Muscle of leg (tissue), 11 donors: ENCODE results near the gene HSPG2. TPM values are rescaled to one million over a fixed set of nuclear protein-coding genes. Genes with fewer than 3 reads are reported as not detected.
"Not testable (repeated sequence)": the region's sequence is repeated elsewhere in the genome, so short reads cannot be mapped to it uniquely, and the experiment has no call there.

Source experiments
- DNase-seq: peaks from one replicate; pipeline ENCODE4 v3.0.0; 2013
- H3K27ac ChIP-seq: one replicate; pipeline ENCODE4 v1.5.1; 2013; ENCODE audit warnings: mild to moderate bottlenecking, low read length, control low read depth
- H3K27me3 ChIP-seq: one replicate; pipeline ENCODE4 v1.6.1; 2013; ENCODE audit warnings: low read length; ENCODE audit not compliant: control insufficient read depth, insufficient read depth
- H3K36me3 ChIP-seq: one replicate; pipeline ENCODE4 v1.6.1; 2013; ENCODE audit warnings: low read length; ENCODE audit not compliant: control insufficient read depth, insufficient read depth
- H3K4me1 ChIP-seq: one replicate; pipeline ENCODE4 v1.6.1; 2013; ENCODE audit warnings: low read length; ENCODE audit not compliant: control insufficient read depth, insufficient read depth
- H3K4me3 ChIP-seq: one replicate; pipeline ENCODE4 v1.5.1; 2013; ENCODE audit warnings: low read length, control low read depth
- H3K9me3 ChIP-seq: replicated peaks from 2 replicates; pipeline ENCODE4 v1.6.1; 2013; ENCODE audit warnings: low read depth, low read length; ENCODE audit not compliant: control insufficient read depth
- WGBS: methylation state at CpG from one replicate; pipeline ENCODE4 v1.1.5; 2013; ENCODE audit warnings: missing lambda C conversion rate; ENCODE audit not compliant: insufficient coverage; 5-methylcytosine and 5-hydroxymethylcytosine counted together
- polyA plus RNA-seq, 8 donors: library from polyadenylated mRNA; unstranded; fragments of 120-200 nt; gene quantifications; one replicate each; pipeline versions ENCODE4 v1.2.1 to v1.2.3, GENCODE V29; 2013; ENCODE audit warnings: inconsistent platforms in 1 of 8, low replicate concordance in 1 of 8; ENCODE audit not compliant: insufficient read length in 8 of 8, insufficient read depth in 1 of 8
- total RNA-seq: library from RNA; stranded (reverse); fragments of 120-200 nt; gene quantifications from one replicate; pipeline ENCODE4 v1.2.4, GENCODE V29; 2013

The HSPG2 gene
- total and polyA plus RNA-seq, 9 donors, result 149 to 460 (median 339) TPM

DNA sequence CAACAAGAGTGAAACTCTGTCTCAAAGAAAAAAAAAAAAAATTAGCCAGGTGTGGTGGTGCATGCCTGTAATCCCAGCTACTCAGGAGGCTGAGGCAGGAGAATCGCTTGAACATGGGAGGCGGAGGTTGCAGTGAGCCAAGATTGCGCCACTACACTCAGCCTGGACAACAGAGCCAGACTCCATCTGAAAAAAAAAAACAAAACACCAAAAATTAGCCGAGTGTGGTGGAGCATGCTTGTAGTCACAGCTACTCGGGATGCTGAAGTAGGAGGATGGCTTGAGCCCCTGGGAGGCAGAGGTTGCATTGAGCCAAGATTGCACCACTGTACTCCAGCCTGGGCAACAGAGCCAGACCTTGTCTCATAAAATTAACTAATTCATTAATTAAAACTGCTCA is 160.2 kb downstream of the HSPG2 start:
- H3K27me3 ChIP-seq, H3K9me3 ChIP-seq, H3K4me3 ChIP-seq, H3K27ac ChIP-seq, H3K36me3 ChIP-seq, H3K4me1 ChIP-seq, DNase-seq: not testable (repeated sequence)
- 80% methylated on average over 1 of the region's 5 CpGs for WGBS

DNA sequence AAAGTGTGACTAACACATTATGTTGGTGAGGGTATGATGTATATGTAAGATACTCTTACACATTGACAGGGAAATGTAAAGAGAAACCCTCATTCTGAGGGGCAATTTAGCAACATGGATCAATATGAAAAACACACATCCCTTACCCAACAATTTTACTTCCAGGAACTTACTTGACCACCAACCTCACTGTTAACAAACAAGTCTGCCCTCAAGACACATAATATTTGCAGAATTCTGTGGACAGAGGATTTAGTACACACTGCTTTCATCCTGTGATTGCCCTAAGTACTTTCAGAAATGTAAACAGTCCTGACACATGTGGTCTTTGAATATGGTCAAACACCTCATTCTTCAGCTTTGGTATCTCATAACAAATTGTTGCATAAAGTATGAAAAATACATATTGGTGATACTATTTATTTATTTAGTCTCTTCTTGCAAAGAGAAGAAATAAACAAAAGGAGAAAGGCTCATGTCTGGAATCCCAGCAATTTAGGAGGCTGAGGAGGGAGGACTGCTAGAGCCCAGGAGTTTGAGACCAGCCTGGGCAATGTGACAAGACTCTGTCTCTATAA is 161.0 kb downstream of the HSPG2 start:
- no peak overlapping the region for H3K4me3 ChIP-seq
- H3K27ac ChIP-seq, result no peak overlapping the region
- H3K9me3 ChIP-seq, result peaks cover 3% of the 10 kb centered on the region
- H3K36me3 ChIP-seq, result no peaks in the 10 kb centered on the region
- no peaks in the 10 kb centered on the region for H3K27me3 ChIP-seq
- no peak for DNase-seq
- H3K4me1 ChIP-seq, result peaks cover under 1% of the 10 kb centered on the region

DNA sequence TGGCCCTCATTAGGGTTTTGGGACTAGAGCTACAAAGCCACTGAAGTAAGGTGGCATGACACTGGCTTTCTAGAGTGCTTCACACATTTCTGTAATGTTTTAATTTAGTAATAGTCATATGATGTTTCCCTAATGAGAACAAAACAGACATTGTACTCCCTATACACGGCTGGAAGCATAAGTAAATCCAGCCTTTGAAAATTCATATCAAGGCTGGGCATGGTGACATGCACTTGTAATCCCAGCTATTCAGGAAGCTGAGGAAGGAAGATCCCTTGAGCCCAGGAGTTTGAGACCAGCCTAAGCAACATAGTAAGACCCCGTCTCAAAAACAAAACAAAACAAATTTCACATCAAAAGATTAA is 161.6 kb downstream of the HSPG2 start:
- no CpG with 5 or more reads among the region's 2 CpGs for WGBS
- no peak overlapping the region for H3K27ac ChIP-seq
- no peaks in the 10 kb centered on the region for H3K4me1 ChIP-seq
- H3K9me3 ChIP-seq, result peaks cover 3% of the 10 kb centered on the region
- no peak overlapping the region for H3K4me3 ChIP-seq
- no peak for DNase-seq
- H3K36me3 ChIP-seq, result no peaks in the 10 kb centered on the region
- no peaks in the 10 kb centered on the region for H3K27me3 ChIP-seq

DNA sequence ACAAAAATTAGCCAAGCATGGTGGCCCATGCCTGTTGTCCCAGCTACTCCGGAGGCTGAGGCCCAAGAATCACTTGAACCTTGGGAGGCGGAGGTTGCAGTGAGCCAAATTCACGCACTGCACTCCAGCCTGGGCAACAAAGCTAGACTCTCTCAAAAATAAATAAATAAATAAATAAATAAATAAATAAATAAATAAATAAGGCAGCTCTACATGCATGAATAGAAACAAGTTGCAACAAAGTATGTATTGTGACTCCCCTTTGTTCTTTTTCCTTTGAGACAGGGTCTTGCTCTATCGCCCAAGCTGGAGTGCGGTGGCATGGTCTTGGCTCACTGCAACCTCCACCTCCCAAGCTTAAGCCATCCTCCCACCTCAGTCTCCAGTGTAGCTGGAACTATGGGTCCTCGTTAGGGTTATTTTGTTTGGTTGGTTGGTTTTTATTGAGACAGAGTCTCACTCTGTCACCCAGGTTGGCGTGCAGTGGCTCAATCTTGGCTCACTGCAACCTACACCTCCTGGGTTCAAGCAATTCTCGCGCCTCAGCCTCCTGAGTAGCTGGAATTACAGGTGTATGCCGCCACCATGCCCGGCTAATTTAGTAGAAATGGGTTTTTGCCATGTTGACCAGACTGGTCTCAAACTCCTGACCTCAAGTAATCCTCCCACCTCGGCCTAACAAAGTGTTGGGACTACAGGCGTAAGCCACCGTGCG is 162.1 kb downstream of the HSPG2 start:
- H3K36me3 ChIP-seq, result no peaks in the 10 kb centered on the region
- no peaks in the 10 kb centered on the region for H3K4me1 ChIP-seq
- H3K9me3 ChIP-seq, result peaks cover 3% of the 10 kb centered on the region
- 80% methylated on average over 3 of the region's 15 CpGs for WGBS
- DNase-seq, result no peak
- H3K27ac ChIP-seq, result no peak overlapping the region
- H3K4me3 ChIP-seq, result no peak overlapping the region
- H3K27me3 ChIP-seq, result no peaks in the 10 kb centered on the region

DNA sequence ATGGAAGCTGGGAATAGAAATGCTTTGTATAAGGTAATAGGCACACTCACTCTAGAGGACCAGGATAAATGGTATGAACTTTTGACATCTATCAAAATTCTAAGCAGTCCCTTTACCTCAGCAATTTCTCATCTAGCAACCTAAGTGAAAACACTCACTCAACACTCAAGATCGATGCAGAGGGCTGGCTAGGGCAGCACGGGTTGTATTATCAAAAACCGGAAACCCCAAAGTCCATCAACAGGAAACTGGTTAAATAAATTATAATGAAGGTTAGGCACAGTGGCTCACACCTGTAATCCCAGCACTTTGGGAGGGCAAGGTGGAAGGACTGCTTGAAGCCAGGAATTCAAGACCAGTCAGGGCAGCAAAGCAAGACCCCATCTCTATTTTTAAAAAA is 163.5 kb downstream of the HSPG2 start:
- Histone ChIP-seq H3K27me3 (no peaks in the 10 kb centered on the region), H3K27ac (no peak overlapping the region), H3K36me3 (peaks cover 3% of the 10 kb centered on the region), H3K9me3 (peaks cover 3% of the 10 kb centered on the region), H3K4me3 (no peak overlapping the region), H3K4me1 (no peaks in the 10 kb centered on the region)
- no CpG with 5 or more reads among the region's 3 CpGs for WGBS
- DNase-seq, result no peak

Other genes with a start within 250 kb of the HSPG2 start
- 29.3 TPM for gene USP48, start 154.2 kb downstream of the HSPG2 start, total RNA-seq
- 10 to 100 TPM; 36.2 to 56.6 (median 44.2) TPM for gene USP48, start 154.2 kb downstream of the HSPG2 start, polyA plus RNA-seq
- 1.5 TPM for gene LDLRAD2, start 125.0 kb downstream of the HSPG2 start, total RNA-seq
- gene LDLRAD2, start 125.0 kb downstream of the HSPG2 start, polyA plus RNA-seq, result 1 to 10 TPM; 4.7 to 9.1 (median 6.8) TPM
- gene CELA3B, start 39.7 kb upstream of the HSPG2 start, total RNA-seq, result not detected
- gene CELA3B, start 39.7 kb upstream of the HSPG2 start, polyA plus RNA-seq, result under 1 TPM in 5 of 8 donors, not detected in 3; 0.17 to 0.45 (median 0.31) TPM
- not detected for gene CELA3A, start 64.3 kb upstream of the HSPG2 start, total RNA-seq
- gene CELA3A, start 64.3 kb upstream of the HSPG2 start, polyA plus RNA-seq, result 1 to 10 TPM in 1 of 8 donors, under 1 TPM in 3, not detected in 4; 0.21 to 1.2 (median 0.79) TPM
- 234 TPM for gene CDC42, start 115.4 kb upstream of the HSPG2 start, total RNA-seq
- gene CDC42, start 115.4 kb upstream of the HSPG2 start, polyA plus RNA-seq, result 100 to 1,000 TPM; 194 to 291 (median 237) TPM
- 3.7 TPM for gene WNT4, start 205.8 kb upstream of the HSPG2 start, total RNA-seq
- gene WNT4, start 205.8 kb upstream of the HSPG2 start, polyA plus RNA-seq, result 1 to 10 TPM; 1.4 to 5.0 (median 3.5) TPM